ENCODE measurements around the gene SKI.

The SKI gene

GRCh38 chr1:2275796-2276536 lies 47.8 kb downstream of the SKI start:
- in situ Hi-C loops (cut with HindIII; ENCODE audit: low sequenced_read_pairs): no loop called here
- no peak overlapping the region for H3K4me3 ChIP-seq (ENCODE audit: low read depth, low read length)
- DNase-seq (ENCODE audit: low read depth, low spot score): peak; percentile 50
- no peak for TF ChIP-seq CTCF (IDR thresholded peaks at IDR 0.05; ENCODE audit: low read depth, low read length)

GRCh38 chr1:2276803-2277580 lies 48.9 kb downstream of the SKI start:
- H3K4me3 ChIP-seq (ENCODE audit: low read depth, low read length): no peak overlapping the region
- peak; percentile 54 for DNase-seq (ENCODE audit: low read depth, low spot score)
- in situ Hi-C loops (cut with HindIII; ENCODE audit: low sequenced_read_pairs): no loop called here

DNA sequence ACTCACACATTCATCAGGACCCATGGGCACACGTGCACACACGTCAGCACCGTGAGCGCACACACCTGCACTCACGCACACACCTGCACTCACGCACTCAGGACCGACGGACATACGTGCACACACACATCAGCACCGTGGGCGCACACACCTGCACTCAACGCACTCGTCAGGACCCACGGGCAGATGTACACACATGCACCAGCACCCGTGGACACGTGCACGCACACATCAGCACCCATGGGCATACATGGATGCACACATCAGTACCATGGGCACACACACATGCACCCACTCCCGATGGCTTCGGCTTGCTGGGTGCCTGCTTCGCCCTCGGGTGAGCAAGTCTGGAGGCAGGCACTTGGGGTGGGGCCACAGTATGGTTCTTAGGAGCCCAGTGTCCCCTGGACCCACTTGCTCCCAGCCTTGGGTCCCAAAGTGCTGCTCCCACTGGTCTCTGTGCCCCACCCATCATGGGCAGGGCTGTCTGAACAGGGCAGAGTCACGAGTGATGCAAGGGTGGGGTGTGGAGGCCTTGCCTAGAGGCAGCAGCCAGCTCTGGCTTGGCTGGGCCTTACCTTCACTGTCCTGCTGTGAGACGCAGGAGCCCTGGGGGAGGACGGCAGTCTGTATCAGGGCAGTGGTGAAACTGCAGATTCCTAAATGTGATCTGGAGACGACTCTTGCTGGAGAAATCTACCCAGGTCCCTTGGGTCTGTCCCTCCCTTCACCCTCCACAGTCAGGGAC lies 49.8 kb downstream of the SKI start:
- DNase-seq (ENCODE audit: low read depth, low spot score): no peak
- no peak overlapping the region for H3K4me3 ChIP-seq (ENCODE audit: low read depth, low read length)
- TF ChIP-seq CTCF (IDR thresholded peaks at IDR 0.05; ENCODE audit: low read depth, low read length): no peak
- in situ Hi-C loops (cut with HindIII; ENCODE audit: low sequenced_read_pairs): no loop called here

More at GRCh38 chr1:2276803-2277580, 48.9 kb downstream of the SKI start:
- no peak for TF ChIP-seq CTCF (IDR thresholded peaks at IDR 0.05; ENCODE audit: low read depth, low read length)

- in situ Hi-C loops (cut with HindIII; ENCODE audit: low sequenced_read_pairs): no loop called here
- no peak overlapping the region for H3K4me3 ChIP-seq (ENCODE audit: low read depth, low read length)
- DNase-seq (ENCODE audit: low read depth, low spot score): no peak
- TF ChIP-seq CTCF (IDR thresholded peaks at IDR 0.05; ENCODE audit: low read depth, low read length): no peak
These were observed 50.6 kb downstream of the SKI start for GRCh38 chr1:2278591-2279209.

DNA sequence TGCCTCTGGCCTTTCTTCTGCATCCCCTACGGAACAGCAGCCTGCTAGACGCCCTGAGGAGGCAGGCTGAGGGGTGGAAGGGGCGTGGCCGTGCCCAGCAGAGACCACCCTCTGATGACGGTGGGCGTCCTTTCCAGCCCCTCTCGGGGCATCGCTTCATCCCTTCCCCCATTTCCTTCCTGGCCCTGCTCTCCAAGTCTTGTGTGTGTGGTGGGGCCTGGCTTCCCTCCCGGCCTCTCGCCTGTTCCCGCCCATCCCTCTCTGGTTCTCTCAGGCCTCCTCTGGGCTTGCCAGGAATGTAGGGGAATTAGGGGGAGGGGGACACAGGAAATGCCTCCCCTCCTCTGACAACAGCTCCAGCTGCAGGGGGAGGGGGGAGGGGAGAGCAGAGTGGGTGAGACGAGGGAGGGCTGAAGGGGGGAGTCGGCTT lies 51.1 kb downstream of the SKI start:
- in situ Hi-C loops (cut with HindIII; ENCODE audit: low sequenced_read_pairs): no loop called here
- H3K4me3 ChIP-seq (ENCODE audit: low read depth, low read length): no peak overlapping the region
- TF ChIP-seq CTCF (IDR thresholded peaks at IDR 0.05; ENCODE audit: low read depth, low read length): no peak
- peak; percentile 95 for DNase-seq (ENCODE audit: low read depth, low spot score)

DNA sequence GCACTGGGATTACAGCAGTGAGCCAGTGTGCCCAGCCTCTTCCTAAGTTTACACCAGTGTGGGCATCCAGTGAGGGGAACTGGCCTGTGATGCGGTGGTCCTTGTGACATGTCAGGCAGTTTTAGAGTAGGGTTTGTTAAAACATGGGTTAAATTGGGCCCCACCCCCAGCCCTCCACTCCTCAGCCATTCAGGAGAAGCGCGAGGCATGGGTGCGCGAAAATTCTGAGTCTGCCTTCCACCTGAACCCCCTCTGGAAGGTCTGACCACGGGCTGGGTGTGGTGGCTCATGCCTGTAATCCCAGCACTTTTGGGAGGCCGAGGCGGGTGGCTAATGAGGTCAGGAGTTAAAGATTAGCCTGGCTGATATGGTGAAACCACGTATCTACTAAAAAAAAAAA lies 51.7 kb downstream of the SKI start:
- DNase-seq (ENCODE audit: low read depth, low spot score): no peak
- in situ Hi-C loops (cut with HindIII; ENCODE audit: low sequenced_read_pairs): no loop called here
- no peak for TF ChIP-seq CTCF (IDR thresholded peaks at IDR 0.05; ENCODE audit: low read depth, low read length)
- H3K4me3 ChIP-seq (ENCODE audit: low read depth, low read length): no peak overlapping the region
